ENCODE data around the gene PPFIBP2. TPM values are rescaled to one million over a fixed set of nuclear protein-coding genes. Genes with fewer than 3 reads are reported as not detected.

Gene PPFIBP2
- total and polyA plus RNA-seq, 2 of the 13 experiments (the other 11 are each of a cell fraction or from before 2014, with no cell fraction given): 15.0 to 52.5 TPM

DNA sequence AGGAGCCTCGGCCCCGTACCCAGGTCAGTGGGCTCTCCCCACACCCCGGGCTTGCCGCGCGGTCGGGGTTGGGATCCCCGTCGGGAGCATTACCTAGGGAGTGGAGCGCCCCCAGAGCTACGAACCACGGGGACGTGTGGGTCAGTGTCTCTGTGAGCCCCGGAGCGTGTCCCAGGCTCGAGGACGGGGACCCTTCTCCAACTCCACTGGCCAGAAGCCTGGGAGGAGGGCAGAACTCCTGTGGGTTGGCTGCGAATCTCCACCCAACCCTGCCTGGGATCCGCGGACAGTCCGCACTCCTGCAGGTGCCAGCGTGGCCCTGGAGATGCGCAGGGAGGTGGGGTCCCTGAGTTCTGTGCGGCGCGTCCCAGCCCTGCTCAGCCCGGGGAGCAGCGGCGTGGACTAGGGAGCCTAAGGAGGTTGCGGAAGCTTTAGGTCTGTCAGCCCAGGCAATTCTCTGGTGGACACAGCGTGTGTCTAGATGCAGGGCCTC lies 346 bp downstream of the PPFIBP2 start (continued):
- TF ChIP-seq KAT7 (CRISPR knock-in tag; IDR thresholded peaks at IDR 0.05; ENCODE audit: borderline replicate concordance) (no peak), ZNF205 (CRISPR knock-in tag; IDR thresholded peaks at IDR 0.05) (no peak), ZNF30 (CRISPR knock-in tag; IDR thresholded peaks at IDR 0.05) (no peak), ZNF367 (CRISPR knock-in tag; IDR thresholded peaks at IDR 0.05; ENCODE audit: borderline replicate concordance) (no peak), ZNF280D (CRISPR knock-in tag; IDR thresholded peaks at IDR 0.05) (0 out of 2 replicates have a peak, but pooled peaks have one; percentile 47), ZNF788 (CRISPR knock-in tag; IDR thresholded peaks at IDR 0.05; ENCODE audit: borderline replicate concordance) (no peak), SATB2 (CRISPR knock-in tag; IDR thresholded peaks at IDR 0.05) (no peak), ZNF841 (CRISPR knock-in tag; IDR thresholded peaks at IDR 0.05; ENCODE audit: borderline replicate concordance) (no peak), ZNF263 (CRISPR knock-in tag; IDR thresholded peaks at IDR 0.05) (no peak), HMG20B (CRISPR knock-in tag; conservative IDR thresholded peaks at IDR 0.05) (no peak), NR1H2 (CRISPR knock-in tag; IDR thresholded peaks at IDR 0.05; ENCODE audit: borderline replicate concordance, low read depth) (no peak), POLR2AphosphoS5 (IDR thresholded peaks at IDR 0.05; ENCODE audit: low read depth, low read length) (no peak), ELF1 (CRISPR knock-in tag; IDR thresholded peaks at IDR 0.05) (no peak), ZBTB2 (CRISPR knock-in tag; IDR thresholded peaks at IDR 0.05; ENCODE audit: low read depth) (no peak), ZNF768 (CRISPR knock-in tag; IDR thresholded peaks at IDR 0.05) (no peak), ZNF501 (CRISPR knock-in tag; IDR thresholded peaks at IDR 0.05) (no peak), THYN1 (CRISPR knock-in tag; IDR thresholded peaks at IDR 0.05; ENCODE audit: borderline replicate concordance, low read depth) (no peak)
- TF ChIP-seq, protein P1, sequence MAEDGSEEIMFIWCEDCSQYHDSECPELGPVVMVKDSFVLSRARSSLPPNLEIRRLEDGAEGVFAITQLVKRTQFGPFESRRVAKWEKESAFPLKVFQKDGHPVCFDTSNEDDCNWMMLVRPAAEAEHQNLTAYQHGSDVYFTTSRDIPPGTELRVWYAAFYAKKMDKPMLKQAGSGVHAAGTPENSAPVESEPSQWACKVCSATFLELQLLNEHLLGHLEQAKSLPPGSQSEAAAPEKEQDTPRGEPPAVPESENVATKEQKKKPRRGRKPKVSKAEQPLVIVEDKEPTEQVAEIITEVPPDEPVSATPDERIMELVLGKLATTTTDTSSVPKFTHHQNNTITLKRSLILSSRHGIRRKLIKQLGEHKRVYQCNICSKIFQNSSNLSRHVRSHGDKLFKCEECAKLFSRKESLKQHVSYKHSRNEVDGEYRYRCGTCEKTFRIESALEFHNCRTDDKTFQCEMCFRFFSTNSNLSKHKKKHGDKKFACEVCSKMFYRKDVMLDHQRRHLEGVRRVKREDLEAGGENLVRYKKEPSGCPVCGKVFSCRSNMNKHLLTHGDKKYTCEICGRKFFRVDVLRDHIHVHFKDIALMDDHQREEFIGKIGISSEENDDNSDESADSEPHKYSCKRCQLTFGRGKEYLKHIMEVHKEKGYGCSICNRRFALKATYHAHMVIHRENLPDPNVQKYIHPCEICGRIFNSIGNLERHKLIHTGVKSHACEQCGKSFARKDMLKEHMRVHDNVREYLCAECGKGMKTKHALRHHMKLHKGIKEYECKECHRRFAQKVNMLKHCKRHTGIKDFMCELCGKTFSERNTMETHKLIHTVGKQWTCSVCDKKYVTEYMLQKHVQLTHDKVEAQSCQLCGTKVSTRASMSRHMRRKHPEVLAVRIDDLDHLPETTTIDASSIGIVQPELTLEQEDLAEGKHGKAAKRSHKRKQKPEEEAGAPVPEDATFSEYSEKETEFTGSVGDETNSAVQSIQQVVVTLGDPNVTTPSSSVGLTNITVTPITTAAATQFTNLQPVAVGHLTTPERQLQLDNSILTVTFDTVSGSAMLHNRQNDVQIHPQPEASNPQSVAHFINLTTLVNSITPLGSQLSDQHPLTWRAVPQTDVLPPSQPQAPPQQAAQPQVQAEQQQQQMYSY (CRISPR knock-in tag; IDR thresholded peaks at IDR 0.05): no peak
- TF ChIP-seq, protein P2, sequence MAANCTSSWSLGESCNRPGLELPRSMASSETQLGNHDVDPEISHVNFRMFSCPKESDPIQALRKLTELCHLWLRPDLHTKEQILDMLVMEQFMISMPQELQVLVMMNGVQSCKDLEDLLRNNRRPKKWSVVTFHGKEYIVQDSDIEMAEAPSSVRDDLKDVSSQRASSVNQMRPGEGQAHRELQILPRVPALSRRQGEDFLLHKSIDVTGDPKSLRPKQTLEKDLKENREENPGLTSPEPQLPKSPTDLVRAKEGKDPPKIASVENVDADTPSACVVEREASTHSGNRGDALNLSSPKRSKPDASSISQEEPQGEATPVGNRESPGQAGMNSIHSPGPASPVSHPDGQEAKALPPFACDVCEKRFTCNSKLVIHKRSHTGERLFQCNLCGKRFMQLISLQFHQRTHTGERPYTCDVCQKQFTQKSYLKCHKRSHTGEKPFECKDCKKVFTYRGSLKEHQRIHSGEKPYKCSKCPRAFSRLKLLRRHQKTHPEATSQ (CRISPR knock-in tag; IDR thresholded peaks at IDR 0.05; ENCODE audit: borderline replicate concordance): no peak
- TF ChIP-seq, protein P3, sequence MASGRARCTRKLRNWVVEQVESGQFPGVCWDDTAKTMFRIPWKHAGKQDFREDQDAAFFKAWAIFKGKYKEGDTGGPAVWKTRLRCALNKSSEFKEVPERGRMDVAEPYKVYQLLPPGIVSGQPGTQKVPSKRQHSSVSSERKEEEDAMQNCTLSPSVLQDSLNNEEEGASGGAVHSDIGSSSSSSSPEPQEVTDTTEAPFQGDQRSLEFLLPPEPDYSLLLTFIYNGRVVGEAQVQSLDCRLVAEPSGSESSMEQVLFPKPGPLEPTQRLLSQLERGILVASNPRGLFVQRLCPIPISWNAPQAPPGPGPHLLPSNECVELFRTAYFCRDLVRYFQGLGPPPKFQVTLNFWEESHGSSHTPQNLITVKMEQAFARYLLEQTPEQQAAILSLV (CRISPR knock-in tag; IDR thresholded peaks at IDR 0.05; ENCODE audit: borderline replicate concordance): no peak
